ENCODE data around the gene DCAF7. TPM values are rescaled to one million over a fixed set of nuclear protein-coding genes. Genes with fewer than 3 reads are reported as not detected.

The DCAF7 gene
- 44.6 to 64.5 TPM (median 55.8 TPM) in 5 replicates for total RNA-seq (2022; extraction: Qiagen RNA extraction; ENCODE audit: low read depth)

GRCh38 chr17:63549946-63550816, at the start of gene DCAF7:
TSS of gene DCAF7 (plus strand) at chr17:63550477. CDS start at chr17:63550678, 201 bp downstream.

GRCh38 chr17:63523253-63523855, 26.9 kb upstream of the DCAF7 start, which contains the start of gene KCNH6:
TSS of gene KCNH6 (plus strand) at chr17:63523358. CDS start at chr17:63523414, 56 bp downstream.

GRCh38 chr17:63600569-63601438, 50.5 kb downstream of the DCAF7 start, which contains the start of gene TACO1:
TSS of gene TACO1 (plus strand) at chr17:63600895. CDS start at chr17:63601084, 189 bp downstream.

GRCh38 chr17:63621684-63622573, 71.7 kb downstream of the DCAF7 start, which contains the start of gene MAP3K3:
TSS of gene MAP3K3 (plus strand) at chr17:63622417. CDS start at chr17:63622760, 343 bp downstream.

Other genes with a start within 250 kb of the DCAF7 start
- 28.5 to 37.6 TPM (median 35.8 TPM) in 5 replicates for gene CYB561, start 104.2 kb upstream of the DCAF7 start, total RNA-seq (2022; extraction: Qiagen RNA extraction; ENCODE audit: low read depth)
- 0.94 to 2.1 TPM (median 1.7 TPM) in 5 replicates for gene ACE, start 73.4 kb upstream of the DCAF7 start, total RNA-seq (2022; extraction: Qiagen RNA extraction; ENCODE audit: low read depth)
- gene KCNH6, start 27.1 kb upstream of the DCAF7 start, total RNA-seq (2022; extraction: Qiagen RNA extraction; ENCODE audit: low read depth) = not detected in 5 replicates
- gene TACO1, start 50.4 kb downstream of the DCAF7 start, total RNA-seq (2022; extraction: Qiagen RNA extraction; ENCODE audit: low read depth) = 49.0 to 57.3 TPM (median 55.2 TPM) in 5 replicates
- 13.1 to 17.9 TPM (median 16.0 TPM) in 5 replicates for gene MAP3K3, start 71.9 kb downstream of the DCAF7 start, total RNA-seq (2022; extraction: Qiagen RNA extraction; ENCODE audit: low read depth)
- gene LIMD2, start 149.6 kb downstream of the DCAF7 start, total RNA-seq (2022; extraction: Qiagen RNA extraction; ENCODE audit: low read depth) = 8.3 to 12.9 TPM (median 11.1 TPM) in 5 replicates
- gene STRADA, start 191.3 kb downstream of the DCAF7 start, total RNA-seq (2022; extraction: Qiagen RNA extraction; ENCODE audit: low read depth) = 23.8 to 26.8 TPM (median 25.4 TPM) in 5 replicates
- gene CCDC47, start 223.1 kb downstream of the DCAF7 start, total RNA-seq (2022; extraction: Qiagen RNA extraction; ENCODE audit: low read depth) = 88.0 to 123 TPM (median 102 TPM) in 5 replicates
- 86.4 to 99.2 TPM (median 98.0 TPM) in 5 replicates for gene DDX42, start 223.7 kb downstream of the DCAF7 start, total RNA-seq (2022; extraction: Qiagen RNA extraction; ENCODE audit: low read depth)